ENCODE data around the gene NDUFV1. TPM values are rescaled to one million over a fixed set of nuclear protein-coding genes. Genes with fewer than 3 reads are reported as not detected.

Gene NDUFV1
- total and polyA plus RNA-seq, 2 of the 4 experiments (the other 2 are of a cell fraction): 120 to 133 TPM

GRCh38 chr11:67649634-67650510, 43.1 kb downstream of the NDUFV1 start:
- BruUV-seq (replicated peaks): no TSS peak
- Histone ChIP-seq H3K9ac (ENCODE audit: low read depth, low read length) (no peak overlapping the region), H3K36me3 (ENCODE audit: control insufficient read depth, insufficient read depth, low read length) (no peaks in the 10 kb centered on the region), H2AK9ac (replicated peaks; ENCODE audit: low read depth, low read length, poor library complexity) (no peak overlapping the region), H3K4me1 (ENCODE audit: control insufficient read depth, insufficient read depth, low read length) (no peaks in the 10 kb centered on the region), H3K4ac (ENCODE audit: low read depth, low read length) (no peak overlapping the region), H3K27ac (ENCODE audit: insufficient read depth, low read length) (no peak overlapping the region), H2BK5ac (ENCODE audit: low read depth, low read length, poor library complexity, severe bottlenecking) (no peak overlapping the region), H2BK15ac (ENCODE audit: low read depth, low read length) (no peak overlapping the region), H3K27me3 (ENCODE audit: control insufficient read depth, insufficient read depth, low read length) (peaks cover 15% of the 10 kb centered on the region), H4K5ac (ENCODE audit: low read depth, low read length) (no peak overlapping the region), H3K23ac (ENCODE audit: low read depth, low read length) (no peak overlapping the region), H4K20me1 (ENCODE audit: insufficient read depth, low read length) (0 out of 2 replicates have a peak, but pooled peaks cover 4% of the 10 kb centered on the region), H3K56ac (ENCODE audit: extremely low read depth, insufficient read depth, low read length) (no peak overlapping the region), H3K4me3 (ENCODE audit: insufficient read depth, low read depth, low read length) (no peak overlapping the region), H2AFZ (replicated peaks; ENCODE audit: low read length, poor library complexity) (no peak overlapping the region), H4K91ac (ENCODE audit: insufficient read depth, low read depth, low read length) (no peak overlapping the region), H3K9me1 (ENCODE audit: insufficient read depth, low read length) (peaks cover 7% of the 10 kb centered on the region; the same call in 1 of the 2 replicates), H4K8ac (ENCODE audit: low read depth in 2 of 2, low read length in 2 of 2) (no peak overlapping the region), H3K9me3 (ENCODE audit: control insufficient read depth, insufficient read depth, low read length) (no peaks in the 10 kb centered on the region), H2BK20ac (ENCODE audit: low read depth, low read length) (no peak overlapping the region), H2AK5ac (ENCODE audit: low read depth, low read length) (no peak overlapping the region), H3K4me2 (ENCODE audit: low read depth, low read length) (no peak overlapping the region), H3K14ac (replicated peaks; ENCODE audit: low read depth, low read length) (no peak overlapping the region), H3K79me1 (ENCODE audit: low read depth in 1 of 2, low read length in 2 of 2) (no peaks in the 10 kb centered on the region), H2BK120ac (ENCODE audit: low read depth, low read length) (no peak overlapping the region), H3K18ac (ENCODE audit: low read depth, low read length) (no peak overlapping the region)
- ATAC-seq (ENCODE audit: low read depth): no peak
- 87% methylated on average over 15 of the region's 22 CpGs; no CpG with 5 or more reads in 1 of the 2 experiments for WGBS, 2 experiments (ENCODE audit: extremely low coverage in 2 of 2, insufficient read length in 1 of 2)
- TF ChIP-seq ELK1 (IDR thresholded peaks at IDR 0.05; ENCODE audit: borderline replicate concordance, low read depth, low read length) (no peak), MAZ (IDR thresholded peaks at IDR 0.05; ENCODE audit: borderline replicate concordance, low read depth, low read length) (no peak)
- ChIA-PET CTCF (no interaction called here), POLR2A (ENCODE audit: unreplicated experiment) (no interaction called here)
- dilution Hi-C loops (cut with HindIII; ENCODE audit: low sequenced_read_pairs, unreplicated experiment) (no loop called here), in situ Hi-C loops (cut with MboI; ENCODE audit: low sequenced_read_pairs) (no loop called here), intact Hi-C loops (cut with micrococcal nuclease) (loop anchor here (10.0 kb wide), 1 partner anchor 145 kb away; no protein-coding TSS in a partner anchor)
- DNase-seq: no peak
